ENCODE data around the gene ST8SIA5. TPM values are rescaled to one million over a fixed set of nuclear protein-coding genes. Genes with fewer than 3 reads are reported as not detected.

Gene ST8SIA5
- total RNA-seq, 1 experiment from 2014 or later = 0.54 TPM

DNA sequence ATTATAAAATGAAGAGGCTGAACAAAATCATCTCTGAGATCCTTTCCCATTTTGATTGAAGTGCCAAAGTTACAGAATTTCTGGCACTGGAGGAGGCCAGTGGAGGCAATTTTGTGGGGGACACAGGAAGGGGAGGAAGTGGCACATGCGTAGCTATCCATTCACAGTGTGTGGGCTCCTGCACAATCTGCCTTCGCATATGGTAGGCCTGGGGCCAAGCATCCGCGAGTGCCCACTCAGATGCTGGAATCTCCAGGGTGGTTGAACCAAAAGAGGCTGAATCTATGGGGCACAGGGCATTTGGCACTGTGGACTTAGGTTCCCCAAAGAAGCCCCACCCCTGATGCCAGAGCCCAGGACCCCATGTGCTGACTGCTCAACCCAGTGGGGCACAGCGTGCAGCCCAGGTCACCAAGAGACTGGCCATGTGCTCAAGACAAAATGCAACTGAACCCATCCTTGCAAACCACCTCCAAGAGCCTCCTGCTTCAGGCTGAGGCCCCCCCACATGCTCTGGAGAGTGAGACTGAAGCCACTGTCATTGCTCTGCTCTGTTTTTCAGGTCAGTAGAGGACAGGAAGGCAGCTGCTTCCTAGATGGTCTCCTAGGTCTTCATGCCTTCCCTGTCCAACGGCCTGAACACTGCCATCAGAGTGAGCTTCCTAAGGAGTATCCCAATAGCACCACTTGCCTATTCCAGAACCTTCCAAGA is 28.5 kb downstream of the ST8SIA5 start:
- BruUV-seq (replicated peaks) = no TSS peak
- RAD21 ChIA-PET (ENCODE audit: low non-redundant PET in 1 of 2, low total read pairs in 2 of 2, uncharacterized antibody in 2 of 2, unreplicated experiment in 2 of 2) = interaction anchor here in 1 of 2 experiments (0.7 kb wide), 1 partner anchor 475 kb away, joined by 4 read pairs; no protein-coding TSS in a partner anchor
- TF ChIP-seq CEBPB (IDR thresholded peaks at IDR 0.05; ENCODE audit: low read depth) (no peak), RAD21 (IDR thresholded peaks at IDR 0.05; ENCODE audit: low read depth) (no peak), ELF1 (IDR thresholded peaks at IDR 0.05; ENCODE audit: borderline replicate concordance, low read depth) (no peak), SRF (IDR thresholded peaks at IDR 0.05; ENCODE audit: low read depth) (no peak), EZH2 (IDR thresholded peaks at IDR 0.05) (no peak)
- Histone ChIP-seq H4K20me1 (ENCODE audit: insufficient read depth) (no peaks in the 10 kb centered on the region), H3K79me2 (ENCODE audit: insufficient read depth, low read length) (no peaks in the 10 kb centered on the region), H3K27me3 (ENCODE audit: insufficient read depth, low read length) (no peaks in the 10 kb centered on the region), H3K36me3 (ENCODE audit: control insufficient read depth in 1 of 2, insufficient read depth in 2 of 2, low read length in 2 of 2) (no peaks in the 10 kb centered on the region), H3K4me2 (ENCODE audit: low read length) (no peak overlapping the region), H3K9me3 (ENCODE audit: control insufficient read depth in 1 of 2, insufficient read depth in 1 of 2, low read depth in 1 of 2, low read length in 2 of 2) (peaks cover 8 to 15% of the 10 kb centered on the region in 2 experiments; a peak in 3 of 4 replicates), H3K4me3 (replicated peaks in 1 of 2; ENCODE audit: low read depth in 1 of 2, low read length in 2 of 2) (no peak overlapping the region), H3K4me1 (ENCODE audit: control insufficient read depth in 1 of 2, insufficient read depth in 2 of 2, low read length in 2 of 2) (no peaks in the 10 kb centered on the region), H3K27ac (ENCODE audit: low read depth, low read length) (no peak overlapping the region), H3K9ac (ENCODE audit: low read length) (no peak overlapping the region), H2AFZ (ENCODE audit: low read depth, low read length, poor library complexity, severe bottlenecking) (no peak overlapping the region), H3K9me2 (ENCODE audit: insufficient read depth) (no peaks in the 10 kb centered on the region)
- CTCF ChIA-PET = no interaction called here
- ATAC-seq (no peak), DNase-seq (ENCODE audit: low read depth, low spot score) (no peak)
- intact Hi-C loops (cut with micrococcal nuclease) = no loop called here
- POLR2A ChIA-PET = no interaction called here

GRCh38 chr18:46727177-46727576 is 29.7 kb downstream of the ST8SIA5 start:
- Histone ChIP-seq H3K9ac (ENCODE audit: low read length) (no peak overlapping the region), H3K27ac (ENCODE audit: low read depth, low read length) (no peak overlapping the region), H3K9me2 (ENCODE audit: insufficient read depth) (no peaks in the 10 kb centered on the region), H3K4me2 (ENCODE audit: low read length) (no peak overlapping the region), H4K20me1 (ENCODE audit: insufficient read depth) (no peaks in the 10 kb centered on the region), H3K79me2 (ENCODE audit: insufficient read depth, low read length) (no peaks in the 10 kb centered on the region), H3K36me3 (ENCODE audit: control insufficient read depth in 1 of 2, insufficient read depth in 2 of 2, low read length in 2 of 2) (no peaks in the 10 kb centered on the region), H3K4me3 (replicated peaks in 1 of 2; ENCODE audit: low read depth in 1 of 2, low read length in 2 of 2) (no peak overlapping the region), H3K9me3 (ENCODE audit: control insufficient read depth in 1 of 2, insufficient read depth in 1 of 2, low read depth in 1 of 2, low read length in 2 of 2) (peaks cover 8 to 15% of the 10 kb centered on the region in 2 experiments; a peak in 3 of 4 replicates), H3K27me3 (ENCODE audit: insufficient read depth, low read length) (no peaks in the 10 kb centered on the region), H2AFZ (ENCODE audit: low read depth, low read length, poor library complexity, severe bottlenecking) (no peak overlapping the region), H3K4me1 (ENCODE audit: control insufficient read depth in 1 of 2, insufficient read depth in 2 of 2, low read length in 2 of 2) (no peaks in the 10 kb centered on the region)
- ChIA-PET POLR2A (no interaction called here), CTCF (no interaction called here), RAD21 (ENCODE audit: low non-redundant PET in 1 of 2, low total read pairs in 2 of 2, uncharacterized antibody in 2 of 2, unreplicated experiment in 2 of 2) (no interaction called here)
- BruUV-seq (replicated peaks) = no TSS peak
- DNase-seq (ENCODE audit: low read depth, low spot score) (no peak), ATAC-seq (no peak)
- intact Hi-C loops (cut with micrococcal nuclease) = no loop called here
- TF ChIP-seq ELF1 (IDR thresholded peaks at IDR 0.05; ENCODE audit: borderline replicate concordance, low read depth) (no peak), CEBPB (IDR thresholded peaks at IDR 0.05; ENCODE audit: low read depth) (no peak), EGR1 (IDR thresholded peaks at IDR 0.05; ENCODE audit: low read depth) (no peak), FOSL1 (IDR thresholded peaks at IDR 0.05; ENCODE audit: low read depth) (no peak), ZFX (IDR thresholded peaks at IDR 0.05) (no peak), RAD21 (IDR thresholded peaks at IDR 0.05; ENCODE audit: low read depth) (no peak), EZH2 (IDR thresholded peaks at IDR 0.05) (no peak), POLR2AphosphoS5 (IDR thresholded peaks at IDR 0.05; ENCODE audit: low read depth, low read length) (no peak), JUND (IDR thresholded peaks at IDR 0.05) (no peak), ZNF274 (IDR thresholded peaks at IDR 0.05; ENCODE audit: low read depth, low read length) (no peak), EZH2phosphoT487 (IDR thresholded peaks at IDR 0.05; ENCODE audit: borderline replicate concordance) (no peak), ATF3 (IDR thresholded peaks at IDR 0.05) (no peak), MAX (IDR thresholded peaks at IDR 0.05) (no peak), TCF7L2 (IDR thresholded peaks at IDR 0.05; ENCODE audit: borderline replicate concordance, extremely low read depth, insufficient read depth, insufficient read length) (no peak), SRF (IDR thresholded peaks at IDR 0.05; ENCODE audit: low read depth) (no peak)
- TF ChIP-seq, protein P1, sequence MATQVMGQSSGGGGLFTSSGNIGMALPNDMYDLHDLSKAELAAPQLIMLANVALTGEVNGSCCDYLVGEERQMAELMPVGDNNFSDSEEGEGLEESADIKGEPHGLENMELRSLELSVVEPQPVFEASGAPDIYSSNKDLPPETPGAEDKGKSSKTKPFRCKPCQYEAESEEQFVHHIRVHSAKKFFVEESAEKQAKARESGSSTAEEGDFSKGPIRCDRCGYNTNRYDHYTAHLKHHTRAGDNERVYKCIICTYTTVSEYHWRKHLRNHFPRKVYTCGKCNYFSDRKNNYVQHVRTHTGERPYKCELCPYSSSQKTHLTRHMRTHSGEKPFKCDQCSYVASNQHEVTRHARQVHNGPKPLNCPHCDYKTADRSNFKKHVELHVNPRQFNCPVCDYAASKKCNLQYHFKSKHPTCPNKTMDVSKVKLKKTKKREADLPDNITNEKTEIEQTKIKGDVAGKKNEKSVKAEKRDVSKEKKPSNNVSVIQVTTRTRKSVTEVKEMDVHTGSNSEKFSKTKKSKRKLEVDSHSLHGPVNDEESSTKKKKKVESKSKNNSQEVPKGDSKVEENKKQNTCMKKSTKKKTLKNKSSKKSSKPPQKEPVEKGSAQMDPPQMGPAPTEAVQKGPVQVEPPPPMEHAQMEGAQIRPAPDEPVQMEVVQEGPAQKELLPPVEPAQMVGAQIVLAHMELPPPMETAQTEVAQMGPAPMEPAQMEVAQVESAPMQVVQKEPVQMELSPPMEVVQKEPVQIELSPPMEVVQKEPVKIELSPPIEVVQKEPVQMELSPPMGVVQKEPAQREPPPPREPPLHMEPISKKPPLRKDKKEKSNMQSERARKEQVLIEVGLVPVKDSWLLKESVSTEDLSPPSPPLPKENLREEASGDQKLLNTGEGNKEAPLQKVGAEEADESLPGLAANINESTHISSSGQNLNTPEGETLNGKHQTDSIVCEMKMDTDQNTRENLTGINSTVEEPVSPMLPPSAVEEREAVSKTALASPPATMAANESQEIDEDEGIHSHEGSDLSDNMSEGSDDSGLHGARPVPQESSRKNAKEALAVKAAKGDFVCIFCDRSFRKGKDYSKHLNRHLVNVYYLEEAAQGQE (IDR thresholded peaks at IDR 0.05; ENCODE audit: low read depth) = no peak

Measured in HCT116 (cell line).